ENCODE measurements around the gene USF2. TPM values are rescaled to one million over a fixed set of nuclear protein-coding genes. Genes with fewer than 3 reads are reported as not detected.
A peak's percentile ranks its signal among the peaks of the same experiment; 100 is the strongest.

Gene USF2
- total RNA-seq, 1 donor from 2014 or later = 70.0 TPM

DNA sequence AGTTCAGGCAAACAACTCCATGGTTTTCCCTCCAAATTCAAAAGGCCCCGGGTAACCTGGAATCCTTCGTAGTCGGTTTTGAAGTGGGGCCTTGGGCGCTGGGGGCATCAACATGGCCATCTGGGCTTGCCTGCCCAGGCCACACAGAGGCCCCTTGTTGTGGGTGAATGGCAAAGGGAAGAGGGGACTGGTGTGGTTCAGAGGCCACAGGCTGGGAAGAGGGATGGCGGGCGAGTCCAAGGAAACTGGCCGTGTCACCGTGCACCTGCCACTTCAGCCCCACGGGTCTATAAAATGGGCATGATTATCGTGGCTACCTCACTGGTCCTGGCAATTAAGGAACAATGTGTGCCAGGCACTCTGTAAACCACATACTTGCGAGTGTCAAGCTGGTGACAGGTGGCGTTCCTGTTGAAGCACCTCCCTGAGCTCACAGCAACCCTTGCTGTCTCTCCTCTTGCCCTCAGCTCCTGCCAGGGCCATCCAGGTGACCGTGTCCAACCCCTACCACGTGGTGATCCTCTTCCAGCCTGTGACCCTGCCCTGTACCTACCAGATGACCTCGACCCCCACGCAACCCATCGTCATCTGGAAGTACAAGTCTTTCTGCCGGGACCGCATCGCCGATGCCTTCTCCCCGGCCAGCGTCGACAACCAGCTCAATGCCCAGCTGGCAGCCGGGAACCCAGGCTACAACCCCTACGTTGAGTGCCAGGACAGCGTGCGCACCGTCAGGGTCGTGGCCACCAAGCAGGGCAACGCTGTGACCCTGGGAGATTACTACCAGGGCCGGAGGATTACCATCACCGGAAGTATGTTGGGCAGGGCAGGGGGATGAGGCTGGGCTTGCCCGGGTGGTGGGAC, 18.7 kb upstream of the USF2 start:
- Histone ChIP-seq H3K4me1 (ENCODE audit: insufficient read depth, low read length) (no peaks in the 10 kb centered on the region), H3K4me2 (ENCODE audit: low read length) (no peak overlapping the region), H3K27ac (ENCODE audit: low read depth, low read length) (no peak overlapping the region), H3K79me2 (ENCODE audit: insufficient read depth, low read length) (no peaks in the 10 kb centered on the region), H3K36me3 (ENCODE audit: insufficient read depth, low read length) (no peaks in the 10 kb centered on the region), H2AFZ (ENCODE audit: low read depth, low read length) (no peak overlapping the region), H3K9ac (ENCODE audit: low read length) (no peak overlapping the region), H3K27me3 (ENCODE audit: insufficient read depth, low read length) (peaks cover 31% of the 10 kb centered on the region), H3K9me3 (ENCODE audit: insufficient read depth, low read depth, low read length) (no peaks in the 10 kb centered on the region), H4K20me1 (ENCODE audit: insufficient read depth, low read length) (no peaks in the 10 kb centered on the region), H3K4me3 (ENCODE audit: insufficient read depth, low read depth, low read length) (no peak overlapping the region)
- H3K36me3 Mint-ChIP-seq (ENCODE audit: low read depth, unreplicated experiment) = peaks cover 2% of the 10 kb centered on the region
- TF ChIP-seq, protein P1, sequence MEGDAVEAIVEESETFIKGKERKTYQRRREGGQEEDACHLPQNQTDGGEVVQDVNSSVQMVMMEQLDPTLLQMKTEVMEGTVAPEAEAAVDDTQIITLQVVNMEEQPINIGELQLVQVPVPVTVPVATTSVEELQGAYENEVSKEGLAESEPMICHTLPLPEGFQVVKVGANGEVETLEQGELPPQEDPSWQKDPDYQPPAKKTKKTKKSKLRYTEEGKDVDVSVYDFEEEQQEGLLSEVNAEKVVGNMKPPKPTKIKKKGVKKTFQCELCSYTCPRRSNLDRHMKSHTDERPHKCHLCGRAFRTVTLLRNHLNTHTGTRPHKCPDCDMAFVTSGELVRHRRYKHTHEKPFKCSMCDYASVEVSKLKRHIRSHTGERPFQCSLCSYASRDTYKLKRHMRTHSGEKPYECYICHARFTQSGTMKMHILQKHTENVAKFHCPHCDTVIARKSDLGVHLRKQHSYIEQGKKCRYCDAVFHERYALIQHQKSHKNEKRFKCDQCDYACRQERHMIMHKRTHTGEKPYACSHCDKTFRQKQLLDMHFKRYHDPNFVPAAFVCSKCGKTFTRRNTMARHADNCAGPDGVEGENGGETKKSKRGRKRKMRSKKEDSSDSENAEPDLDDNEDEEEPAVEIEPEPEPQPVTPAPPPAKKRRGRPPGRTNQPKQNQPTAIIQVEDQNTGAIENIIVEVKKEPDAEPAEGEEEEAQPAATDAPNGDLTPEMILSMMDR (IDR thresholded peaks at IDR 0.05; ENCODE audit: insufficient read depth, low read depth, low read length) = no peak
- TF ChIP-seq EZH2 (IDR thresholded peaks at IDR 0.05; ENCODE audit: insufficient read depth, low read length) = no peak
- H3K9me3 Mint-ChIP-seq (ENCODE audit: unreplicated experiment) = peaks cover 3% of the 10 kb centered on the region
- H3K4me3 Mint-ChIP-seq (ENCODE audit: unreplicated experiment) = peak overlapping the region; percentile 85
- no peak overlapping the region for H3K27ac Mint-ChIP-seq (ENCODE audit: unreplicated experiment)
- no peak for FAIRE-seq
- H3K4me1 Mint-ChIP-seq (ENCODE audit: low read depth, unreplicated experiment) = peaks cover 2% of the 10 kb centered on the region
- no peak for DNase-seq (ENCODE audit: low read depth)
- H3K27me3 Mint-ChIP-seq (ENCODE audit: low read depth, unreplicated experiment) = peaks cover 24% of the 10 kb centered on the region

DNA sequence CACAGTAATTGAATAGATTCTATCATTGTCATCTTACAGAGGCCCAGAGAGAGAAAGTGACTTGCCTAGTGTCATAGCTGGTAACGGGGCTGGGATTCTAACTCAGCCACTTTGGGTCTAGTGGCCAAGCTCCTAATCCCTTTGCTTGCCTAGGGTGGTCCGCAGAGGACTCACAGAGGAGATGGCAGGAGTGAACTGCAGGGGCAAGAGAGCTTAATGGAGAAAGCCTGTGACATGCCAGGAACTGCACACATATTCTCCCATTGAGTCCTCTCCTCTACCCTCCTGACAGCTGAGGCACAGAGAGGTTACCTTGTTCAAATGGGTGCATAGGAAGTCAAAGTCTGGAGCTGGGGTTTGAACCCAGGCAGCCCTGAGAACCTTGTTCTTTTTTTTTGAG, 17.3 kb upstream of the USF2 start:
- Histone ChIP-seq H3K4me2 (ENCODE audit: low read length) (no peak overlapping the region), H3K4me1 (ENCODE audit: insufficient read depth, low read length) (no peaks in the 10 kb centered on the region), H4K20me1 (ENCODE audit: insufficient read depth, low read length) (no peaks in the 10 kb centered on the region), H3K9ac (ENCODE audit: low read length) (no peak overlapping the region), H3K4me3 (ENCODE audit: insufficient read depth, low read depth, low read length) (no peak overlapping the region), H3K79me2 (ENCODE audit: insufficient read depth, low read length) (no peaks in the 10 kb centered on the region), H2AFZ (ENCODE audit: low read depth, low read length) (no peak overlapping the region), H3K27me3 (ENCODE audit: insufficient read depth, low read length) (peaks cover 33% of the 10 kb centered on the region), H3K9me3 (ENCODE audit: insufficient read depth, low read depth, low read length) (no peaks in the 10 kb centered on the region), H3K27ac (ENCODE audit: low read depth, low read length) (no peak overlapping the region), H3K36me3 (ENCODE audit: insufficient read depth, low read length) (no peaks in the 10 kb centered on the region)
- TF ChIP-seq, protein P1 (IDR thresholded peaks at IDR 0.05; ENCODE audit: insufficient read depth, low read depth, low read length) = no peak
- no peak for TF ChIP-seq EZH2 (IDR thresholded peaks at IDR 0.05; ENCODE audit: insufficient read depth, low read length)
- DNase-seq (ENCODE audit: low read depth) (no peak), FAIRE-seq (no peak)
- Mint-ChIP-seq H3K4me3 (ENCODE audit: unreplicated experiment) (no peak overlapping the region), H3K27me3 (ENCODE audit: low read depth, unreplicated experiment) (peaks cover 24% of the 10 kb centered on the region), H3K9me3 (ENCODE audit: unreplicated experiment) (no peaks in the 10 kb centered on the region), H3K4me1 (ENCODE audit: low read depth, unreplicated experiment) (peaks cover 2% of the 10 kb centered on the region), H3K27ac (ENCODE audit: unreplicated experiment) (no peak overlapping the region), H3K36me3 (ENCODE audit: low read depth, unreplicated experiment) (peaks cover 2% of the 10 kb centered on the region)
